C4-2B (cell line): Measurements from ENCODE around the gene PTPRN2.

ENCODE experiments used
- ZFX ChIP-seq: fragments of 450-650 bp; IDR thresholded peaks from 2 replicates; pipeline ENCODE4 v1.6.1; 2017
- TF ChIP-seq, protein P1 (sequence below): fragments of 450-650 bp; conservative IDR thresholded peaks from 2 replicates; pipeline ENCODE4 v1.5.1; 2017; ENCODE audit warnings: mild to moderate bottlenecking

DNA sequence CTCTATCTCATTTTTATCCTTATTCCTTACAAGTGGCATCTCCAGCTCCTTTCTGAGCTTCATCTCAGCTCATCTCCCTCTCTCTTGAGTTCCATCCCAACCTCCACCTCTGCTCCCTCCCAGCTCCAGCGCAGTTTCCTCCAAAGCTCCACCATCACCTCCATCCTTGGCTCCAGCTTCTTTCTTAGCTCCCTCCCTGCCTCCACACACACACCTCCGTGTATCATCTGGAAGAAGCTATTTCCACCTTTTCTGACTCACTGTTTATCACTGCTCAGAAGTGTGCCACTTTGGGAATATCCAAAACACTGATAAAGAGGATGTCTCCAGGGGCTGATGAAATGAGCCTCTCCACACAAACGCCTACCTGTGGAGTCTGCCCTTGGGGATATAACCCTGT, 481.4 kb downstream of the PTPRN2 start:
- TF ChIP-seq, protein P1, sequence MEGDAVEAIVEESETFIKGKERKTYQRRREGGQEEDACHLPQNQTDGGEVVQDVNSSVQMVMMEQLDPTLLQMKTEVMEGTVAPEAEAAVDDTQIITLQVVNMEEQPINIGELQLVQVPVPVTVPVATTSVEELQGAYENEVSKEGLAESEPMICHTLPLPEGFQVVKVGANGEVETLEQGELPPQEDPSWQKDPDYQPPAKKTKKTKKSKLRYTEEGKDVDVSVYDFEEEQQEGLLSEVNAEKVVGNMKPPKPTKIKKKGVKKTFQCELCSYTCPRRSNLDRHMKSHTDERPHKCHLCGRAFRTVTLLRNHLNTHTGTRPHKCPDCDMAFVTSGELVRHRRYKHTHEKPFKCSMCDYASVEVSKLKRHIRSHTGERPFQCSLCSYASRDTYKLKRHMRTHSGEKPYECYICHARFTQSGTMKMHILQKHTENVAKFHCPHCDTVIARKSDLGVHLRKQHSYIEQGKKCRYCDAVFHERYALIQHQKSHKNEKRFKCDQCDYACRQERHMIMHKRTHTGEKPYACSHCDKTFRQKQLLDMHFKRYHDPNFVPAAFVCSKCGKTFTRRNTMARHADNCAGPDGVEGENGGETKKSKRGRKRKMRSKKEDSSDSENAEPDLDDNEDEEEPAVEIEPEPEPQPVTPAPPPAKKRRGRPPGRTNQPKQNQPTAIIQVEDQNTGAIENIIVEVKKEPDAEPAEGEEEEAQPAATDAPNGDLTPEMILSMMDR, result no peak
- TF ChIP-seq ZFX, result no peak
